ENCODE measurements around the gene GPC6.

DNA sequence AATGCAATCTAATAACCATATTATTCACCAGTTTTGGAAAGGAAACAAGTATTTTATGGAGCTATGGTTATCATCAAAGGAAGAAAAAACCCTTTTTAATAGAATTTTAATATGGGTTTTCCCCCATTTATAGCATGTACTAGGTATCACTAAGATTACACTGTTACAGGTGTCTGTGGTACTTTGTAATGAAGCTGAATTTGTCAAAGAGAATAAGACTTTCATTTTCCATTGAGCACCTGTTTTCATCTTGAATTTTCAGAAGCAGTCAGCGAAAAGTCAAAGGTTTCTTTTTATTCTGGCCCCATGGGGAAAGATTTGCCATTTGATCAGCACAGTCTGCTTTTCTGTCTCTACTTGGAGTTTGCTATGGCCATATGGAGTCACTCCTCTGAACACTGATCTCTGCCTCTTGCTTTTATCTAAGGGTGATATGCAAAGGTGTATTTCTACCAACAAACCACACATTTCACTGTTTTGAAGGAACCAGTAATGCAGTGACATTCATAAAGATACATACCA, 662.9 kb downstream of the GPC6 start:
- TF ChIP-seq, protein P1, sequence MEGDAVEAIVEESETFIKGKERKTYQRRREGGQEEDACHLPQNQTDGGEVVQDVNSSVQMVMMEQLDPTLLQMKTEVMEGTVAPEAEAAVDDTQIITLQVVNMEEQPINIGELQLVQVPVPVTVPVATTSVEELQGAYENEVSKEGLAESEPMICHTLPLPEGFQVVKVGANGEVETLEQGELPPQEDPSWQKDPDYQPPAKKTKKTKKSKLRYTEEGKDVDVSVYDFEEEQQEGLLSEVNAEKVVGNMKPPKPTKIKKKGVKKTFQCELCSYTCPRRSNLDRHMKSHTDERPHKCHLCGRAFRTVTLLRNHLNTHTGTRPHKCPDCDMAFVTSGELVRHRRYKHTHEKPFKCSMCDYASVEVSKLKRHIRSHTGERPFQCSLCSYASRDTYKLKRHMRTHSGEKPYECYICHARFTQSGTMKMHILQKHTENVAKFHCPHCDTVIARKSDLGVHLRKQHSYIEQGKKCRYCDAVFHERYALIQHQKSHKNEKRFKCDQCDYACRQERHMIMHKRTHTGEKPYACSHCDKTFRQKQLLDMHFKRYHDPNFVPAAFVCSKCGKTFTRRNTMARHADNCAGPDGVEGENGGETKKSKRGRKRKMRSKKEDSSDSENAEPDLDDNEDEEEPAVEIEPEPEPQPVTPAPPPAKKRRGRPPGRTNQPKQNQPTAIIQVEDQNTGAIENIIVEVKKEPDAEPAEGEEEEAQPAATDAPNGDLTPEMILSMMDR (conservative IDR thresholded peaks at IDR 0.05; ENCODE audit: low read length): no peak
- TF ChIP-seq EZH2phosphoT487 (IDR thresholded peaks at IDR 0.05; ENCODE audit: borderline replicate concordance): no peak
